Stimulated activated naive B cell treated with anti-CD40 and anti-IgM and Interleukin-4, amounts not matched to agents 10 μg/mL and 1 μg/mL and 100 μg/mL, for 72 hours (primary cell): ENCODE data around the gene HEXIM2.

Experiments used
- ATAC-seq, 2 donors: fragments of 150-1000 bp; cut with Tn5 transposase; replicated peaks; 2 replicates each; pipeline ENCODE4 v1.10.0; 2021; ENCODE audit warnings: moderate library complexity in 1 of 2
- DNase-seq: peaks from one replicate; pipeline ENCODE4 v3.0.0; 2021
- H3K27ac Mint-ChIP-seq: one replicate; pipeline ENCODE4 v1.8.0; 2022; ENCODE audit warnings: mild to moderate bottlenecking, mixed read lengths
- H3K27me3 Mint-ChIP-seq, 2 donors: one replicate each; pipeline ENCODE4 v1.8.0; 2022; ENCODE audit warnings: mixed read lengths in 2 of 2
- H3K36me3 Mint-ChIP-seq, 2 donors: one replicate each; pipeline ENCODE4 v1.8.0; 2022; ENCODE audit warnings: mixed read lengths in 2 of 2, mild to moderate bottlenecking in 1 of 2
- H3K4me1 Mint-ChIP-seq, 2 donors: one replicate each; pipeline ENCODE4 v1.8.0; 2022; ENCODE audit warnings: mixed read lengths in 2 of 2, mild to moderate bottlenecking in 1 of 2
- H3K4me3 Mint-ChIP-seq, 2 donors: one replicate each; pipeline ENCODE4 v1.8.0; 2022; ENCODE audit warnings: mild to moderate bottlenecking in 2 of 2, mixed read lengths in 2 of 2, moderate library complexity in 1 of 2
- H3K9me3 Mint-ChIP-seq, 2 donors: one replicate each; pipeline ENCODE4 v1.8.0; 2022; ENCODE audit warnings: mixed read lengths in 2 of 2, mild to moderate bottlenecking in 1 of 2

HEXIM2 gene

DNA sequence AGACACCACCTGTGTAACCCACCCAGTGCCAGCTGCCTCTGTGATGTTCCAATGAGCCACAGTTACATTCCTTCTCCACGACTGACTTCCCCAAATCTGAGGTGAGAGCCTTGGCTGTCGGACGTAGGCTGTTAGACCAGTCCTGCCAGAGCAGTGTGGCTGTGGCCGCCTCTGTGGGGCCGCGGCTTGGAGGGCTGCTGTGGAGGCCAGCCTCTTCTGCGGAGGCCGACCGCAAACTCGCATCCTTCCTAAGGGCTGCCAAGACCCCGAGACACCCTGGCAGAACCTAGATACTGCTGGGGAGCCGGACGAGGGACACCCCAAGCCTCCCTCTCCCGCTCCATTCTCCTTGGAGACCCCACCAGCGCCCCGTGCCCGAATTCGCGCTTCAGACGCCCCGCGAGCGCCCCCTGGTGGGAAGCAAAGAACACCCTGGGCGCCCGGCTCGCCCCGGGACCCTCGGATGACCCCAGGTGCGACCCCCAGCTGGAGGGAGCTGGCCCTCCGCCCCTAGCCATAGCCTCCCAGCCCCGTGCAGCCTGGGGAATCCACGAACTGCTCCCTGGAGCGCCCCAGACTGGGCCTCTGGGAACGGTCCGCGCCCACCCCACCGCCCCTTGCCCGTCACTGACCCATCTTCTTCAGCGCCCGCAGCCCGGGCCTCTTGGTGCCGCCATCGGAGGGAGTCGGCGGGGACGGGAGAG is 29.9 kb upstream of the HEXIM2 start:
- Mint-ChIP-seq H3K27me3 (peaks cover 10 to 17% of the 10 kb centered on the region in 2 donors), H3K9me3 (no peaks in the 10 kb centered on the region), H3K36me3 (no peaks in the 10 kb centered on the region), H3K27ac (peak overlapping the region; percentile 56), H3K4me3 (peak overlapping the region; percentile 83 to 93), H3K4me1 (peaks cover 8 to 31% of the 10 kb centered on the region in 2 donors)
- DNase-seq (peak; percentile 36), ATAC-seq (peak in 1 of 2 donors; percentile 0)

DNA sequence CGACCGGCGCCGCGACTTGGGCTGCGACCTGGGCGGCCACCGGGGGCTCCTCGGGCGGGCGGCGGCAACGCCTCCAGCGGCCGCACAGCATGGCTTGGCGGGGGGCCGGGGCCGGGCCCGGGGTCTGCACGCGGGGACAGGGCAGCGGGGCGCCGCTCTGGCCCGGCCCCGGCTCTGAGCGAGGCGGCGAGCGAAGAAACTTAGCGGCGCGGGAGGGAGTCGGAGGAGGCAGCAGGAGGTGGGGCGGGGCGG is 29.4 kb upstream of the HEXIM2 start, which contains the start of gene PLCD3:
Gene PLCD3, minus strand, starts transcription at position 196 of the 252 bp plus-strand sequence. Its CDS starts 105 bp downstream, at position 91.
- Mint-ChIP-seq H3K27me3 (peaks cover 10 to 17% of the 10 kb centered on the region in 2 donors), H3K4me1 (peaks cover 8 to 36% of the 10 kb centered on the region in 2 donors), H3K27ac (peak within 1 kb of the TSS; percentile 91), H3K36me3 (no peaks in the 10 kb centered on the region), H3K4me3 (peak within 1 kb of the TSS; percentile 83 to 93), H3K9me3 (no peaks in the 10 kb centered on the region)
- ATAC-seq = no peak
- DNase-seq = no peak

DNA sequence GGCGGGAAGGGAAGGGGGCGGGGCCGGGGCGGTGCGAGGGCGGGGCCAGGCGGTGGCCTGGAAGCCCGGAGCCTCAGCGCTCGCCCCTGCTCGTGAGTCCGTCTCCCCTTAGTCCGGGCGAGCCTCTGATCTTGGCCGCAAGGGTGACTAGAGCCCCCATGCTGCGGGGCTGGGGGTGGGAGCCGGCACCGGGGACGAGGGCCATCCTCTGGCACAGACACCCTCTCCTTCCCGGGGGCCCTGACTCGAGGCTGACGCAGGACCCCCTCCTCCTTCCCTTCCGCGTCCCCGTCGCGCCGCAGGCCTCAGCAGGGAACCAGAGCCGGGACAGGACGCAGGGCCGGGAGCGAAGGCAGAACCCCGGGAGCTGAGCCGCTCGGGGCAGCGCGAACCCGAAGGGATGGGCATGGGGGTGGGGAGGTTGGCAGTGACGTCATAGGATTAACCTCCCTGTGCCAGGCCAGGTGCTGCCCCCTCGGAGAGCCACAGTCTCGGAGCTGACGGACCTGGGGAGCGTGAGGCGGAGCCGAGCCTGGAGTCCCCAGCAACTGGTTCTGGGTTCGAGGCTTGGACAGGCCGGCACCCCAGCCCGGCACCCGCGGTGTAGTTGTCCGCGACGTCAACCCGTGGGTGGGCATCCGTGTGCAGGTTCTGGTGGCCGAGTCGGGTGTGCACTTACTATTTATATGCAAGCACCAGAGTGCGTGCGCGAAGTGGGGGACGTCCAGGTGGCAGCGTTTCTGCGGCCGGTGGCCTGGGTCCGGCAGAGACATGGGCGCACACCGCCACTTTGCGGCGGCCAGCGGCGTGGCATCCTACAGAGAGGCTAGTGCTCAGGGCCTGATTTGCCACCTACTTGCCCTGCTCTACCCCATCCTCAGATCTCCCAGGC is 28.9 kb upstream of the HEXIM2 start:
- H3K4me3 Mint-ChIP-seq = peak overlapping the region; percentile 83 to 93
- peaks cover 10 to 17% of the 10 kb centered on the region in 2 donors for H3K27me3 Mint-ChIP-seq
- H3K36me3 Mint-ChIP-seq = no peaks in the 10 kb centered on the region
- H3K27ac Mint-ChIP-seq = peak overlapping the region; percentile 91
- no peaks in the 10 kb centered on the region for H3K9me3 Mint-ChIP-seq
- H3K4me1 Mint-ChIP-seq = peaks cover 8 to 37% of the 10 kb centered on the region in 2 donors
- ATAC-seq (peak; percentile 55 to 59), DNase-seq (peak; percentile 72)

DNA sequence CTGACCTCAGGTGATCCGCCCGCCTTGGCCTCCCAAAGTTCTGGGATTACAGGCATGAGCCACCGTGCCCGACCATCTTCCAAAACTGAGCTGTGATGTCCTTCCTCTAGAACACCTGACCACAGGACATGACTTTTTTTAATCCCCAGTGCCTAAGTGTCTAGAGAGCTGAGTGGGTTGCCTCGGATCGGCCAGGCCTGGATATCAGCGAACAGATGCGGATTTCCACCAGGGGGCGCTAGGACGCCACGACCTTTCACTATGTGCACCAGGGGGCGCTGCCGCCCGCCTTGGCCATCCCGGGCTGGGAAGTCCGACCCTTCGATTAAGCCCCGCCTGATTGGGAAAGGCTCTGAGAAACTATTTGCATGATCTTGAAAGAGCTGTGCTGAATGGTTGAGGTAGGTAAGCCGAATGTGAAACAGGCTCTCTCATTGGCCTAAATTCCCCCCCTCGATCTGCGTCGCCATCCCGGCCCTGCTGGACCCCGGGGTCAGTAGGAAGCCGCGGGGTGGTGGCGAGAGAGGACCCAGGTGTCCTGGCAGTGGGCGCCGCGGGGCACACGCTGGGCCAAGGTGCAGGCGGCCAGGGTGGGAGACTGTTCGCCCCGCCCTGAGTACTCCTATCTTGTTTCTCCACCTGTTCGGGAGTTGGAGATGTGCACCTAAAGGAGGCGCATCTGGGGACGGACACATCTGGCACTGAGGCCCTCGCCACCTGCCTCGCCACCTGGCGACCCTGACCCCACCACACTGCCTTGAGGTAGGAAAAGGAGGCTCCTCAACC is 26.3 kb upstream of the HEXIM2 start, which contains the start of gene ACBD4:
Gene ACBD4, plus strand, starts transcription at position 496 of the 786 bp plus-strand sequence. CDS start 458 bp downstream, outside the sequence.
- Mint-ChIP-seq H3K27ac (peak within 1 kb of the TSS; percentile 85), H3K36me3 (peaks cover 4 to 6% of the 10 kb centered on the region in 2 donors), H3K4me3 (peak within 1 kb of the TSS; percentile 92 to 93), H3K4me1 (peaks cover 12 to 37% of the 10 kb centered on the region in 2 donors), H3K9me3 (no peaks in the 10 kb centered on the region), H3K27me3 (peaks cover 10 to 13% of the 10 kb centered on the region in 2 donors)
- ATAC-seq = peak; percentile 87 to 89
- peak; percentile 94 for DNase-seq

DNA sequence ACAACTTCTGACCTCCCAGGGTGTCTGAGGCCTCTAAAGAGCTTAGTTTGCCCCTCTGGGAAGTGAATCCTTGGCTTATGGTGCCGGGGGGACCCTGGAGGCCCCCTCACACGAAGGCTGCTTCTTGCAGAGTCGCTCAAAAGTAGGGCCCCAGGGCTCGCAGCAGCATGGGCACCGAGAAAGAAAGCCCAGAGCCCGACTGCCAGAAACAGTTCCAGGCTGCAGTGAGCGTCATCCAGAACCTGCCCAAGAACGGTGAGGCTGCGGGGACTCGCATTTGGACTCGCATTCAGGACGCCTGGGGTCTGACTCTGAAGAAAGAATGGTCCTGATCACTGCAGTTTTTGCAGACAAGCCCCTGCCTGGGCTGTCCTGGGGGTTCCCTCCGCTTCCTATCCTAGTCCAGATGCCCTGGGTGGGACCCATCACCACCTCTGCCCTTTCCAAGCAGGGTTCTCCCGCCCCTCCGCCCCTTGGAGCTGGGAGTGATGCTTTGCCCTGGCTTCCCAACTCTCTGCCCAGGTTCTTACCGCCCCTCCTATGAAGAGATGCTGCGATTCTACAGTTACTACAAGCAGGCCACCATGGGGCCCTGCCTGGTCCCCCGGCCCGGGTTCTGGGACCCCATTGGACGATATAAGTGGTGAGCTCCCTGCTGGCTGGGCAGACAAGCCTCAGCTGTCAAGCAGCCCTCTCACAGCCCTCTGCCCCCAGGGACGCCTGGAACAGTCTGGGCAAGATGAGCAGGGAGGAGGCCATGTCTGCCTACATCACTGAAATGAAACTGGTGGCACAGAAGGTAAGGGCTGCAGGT is 25.5 kb upstream of the HEXIM2 start:
- H3K27ac Mint-ChIP-seq = peak overlapping the region; percentile 85

DNA sequence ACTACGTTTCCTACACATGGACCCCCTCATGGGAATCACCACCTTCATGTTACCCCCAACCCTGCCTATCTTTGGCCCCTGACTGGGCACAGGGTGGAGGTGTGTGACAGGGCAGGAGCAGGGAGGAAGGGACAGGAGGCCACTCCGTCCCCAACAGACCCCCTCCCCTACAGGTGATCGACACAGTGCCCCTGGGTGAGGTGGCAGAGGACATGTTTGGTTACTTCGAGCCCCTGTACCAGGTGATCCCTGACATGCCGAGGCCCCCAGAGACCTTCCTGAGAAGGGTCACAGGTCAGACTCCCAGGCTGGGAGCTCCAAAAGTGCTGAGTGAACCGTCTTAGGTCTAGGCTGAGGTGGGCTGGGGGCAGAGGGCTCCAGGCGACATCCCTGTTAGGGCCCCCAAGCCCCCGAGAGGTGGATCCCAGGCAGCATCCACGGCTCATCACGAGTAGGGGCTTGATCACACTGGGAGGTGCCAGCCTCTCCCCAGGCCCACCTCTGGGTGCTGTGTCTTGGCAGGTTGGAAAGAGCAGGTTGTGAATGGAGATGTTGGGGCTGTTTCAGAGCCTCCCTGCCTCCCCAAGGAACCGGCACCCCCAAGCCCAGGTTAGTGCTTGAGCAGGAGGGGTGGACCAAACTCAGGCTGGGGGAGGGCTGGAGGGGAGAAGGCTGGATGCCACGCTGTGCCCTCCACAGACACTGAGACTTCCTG is 24.7 kb upstream of the HEXIM2 start:
- Mint-ChIP-seq H3K27ac (no peak overlapping the region), H3K4me1 (peaks cover 12 to 37% of the 10 kb centered on the region in 2 donors), H3K36me3 (peaks cover 8 to 11% of the 10 kb centered on the region in 2 donors), H3K27me3 (no peaks in the 10 kb centered on the region), H3K4me3 (peak overlapping the region; percentile 92 to 93), H3K9me3 (no peaks in the 10 kb centered on the region)
- no peak for ATAC-seq
- no peak for DNase-seq

More for the DNA sequence above, 25.5 kb upstream of the HEXIM2 start:
- Mint-ChIP-seq H3K4me3 (peak overlapping the region; percentile 92 to 93), H3K36me3 (peaks cover 8 to 11% of the 10 kb centered on the region in 2 donors), H3K27me3 (peaks cover 3 to 5% of the 10 kb centered on the region in 2 donors), H3K9me3 (no peaks in the 10 kb centered on the region), H3K4me1 (peaks cover 12 to 37% of the 10 kb centered on the region in 2 donors)
- DNase-seq (no peak), ATAC-seq (no peak)

DNA sequence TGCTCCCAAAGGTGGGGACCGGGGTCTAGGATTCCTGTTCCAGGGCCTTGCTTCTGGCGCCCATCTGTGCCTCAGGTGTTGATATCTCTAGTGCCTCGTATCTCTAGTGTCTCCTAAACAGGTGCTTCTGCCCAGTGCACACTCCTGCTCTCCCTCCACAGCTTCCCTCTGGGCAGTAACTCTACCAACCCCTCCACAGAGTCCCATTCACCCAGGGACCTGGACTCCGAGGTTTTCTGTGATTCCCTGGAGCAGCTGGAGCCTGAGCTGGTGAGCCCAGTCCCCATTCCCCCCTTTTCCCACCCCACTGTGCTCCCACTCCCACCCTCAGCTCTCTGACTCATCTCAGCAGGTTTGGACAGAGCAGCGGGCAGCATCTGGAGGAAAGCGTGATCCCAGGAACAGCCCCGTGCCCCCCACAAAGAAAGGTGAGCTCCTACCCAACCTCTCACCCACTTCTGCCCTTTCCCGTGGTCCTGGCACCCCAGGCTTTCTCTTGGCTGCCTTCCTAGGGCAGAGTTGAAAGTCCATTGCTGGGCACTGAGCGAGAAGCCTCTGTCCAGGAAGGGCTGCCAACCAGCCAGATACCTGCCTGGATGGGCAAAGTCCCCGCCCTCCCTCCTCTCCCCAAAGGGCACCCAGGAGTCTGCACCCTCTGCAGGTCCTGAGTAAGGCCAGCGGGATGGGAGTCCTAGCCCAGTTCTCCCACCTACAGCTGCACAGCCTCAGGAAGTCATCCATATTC is 23.9 kb upstream of the HEXIM2 start:
- no peaks in the 10 kb centered on the region for H3K27me3 Mint-ChIP-seq
- ATAC-seq = no peak
- H3K27ac Mint-ChIP-seq = no peak overlapping the region
- peaks cover 8 to 11% of the 10 kb centered on the region in 2 donors for H3K36me3 Mint-ChIP-seq
- DNase-seq = no peak
- H3K4me1 Mint-ChIP-seq = peaks cover 12 to 34% of the 10 kb centered on the region in 2 donors
- H3K9me3 Mint-ChIP-seq = no peaks in the 10 kb centered on the region
- no peak overlapping the region for H3K4me3 Mint-ChIP-seq

DNA sequence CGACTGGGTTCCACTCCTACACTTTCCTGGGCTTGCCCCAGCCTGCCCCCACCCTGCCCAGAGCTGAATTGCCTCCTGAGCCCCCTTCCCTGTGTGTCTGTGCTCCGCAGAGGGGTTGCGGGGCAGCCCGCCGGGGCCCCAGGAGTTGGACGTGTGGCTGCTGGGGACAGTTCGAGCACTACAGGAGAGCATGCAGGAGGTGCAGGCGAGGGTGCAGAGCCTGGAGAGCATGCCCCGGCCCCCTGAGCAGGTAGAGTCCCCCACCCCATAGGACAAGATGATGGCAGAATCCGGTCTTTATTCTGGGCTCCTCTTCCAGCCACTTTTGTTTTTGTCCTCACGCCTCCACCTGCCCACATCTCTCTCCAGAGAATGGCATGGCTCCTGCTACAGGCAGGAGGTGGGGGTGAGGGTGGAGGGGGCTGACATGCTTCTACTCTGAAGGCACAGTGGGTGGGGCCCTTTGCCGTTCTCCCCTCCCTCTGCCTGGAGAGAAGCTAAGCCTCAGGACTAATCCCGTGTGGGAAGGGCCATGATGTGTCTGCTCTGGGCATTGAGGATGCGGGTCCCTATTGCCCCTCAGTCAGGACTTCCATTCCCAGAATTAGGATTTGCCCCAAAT is 22.7 kb upstream of the HEXIM2 start:
- Mint-ChIP-seq H3K27ac (no peak overlapping the region), H3K9me3 (no peaks in the 10 kb centered on the region), H3K27me3 (no peaks in the 10 kb centered on the region), H3K4me1 (peaks cover 17 to 37% of the 10 kb centered on the region in 2 donors), H3K4me3 (no peak overlapping the region), H3K36me3 (peaks cover 9 to 11% of the 10 kb centered on the region in 2 donors)
- DNase-seq = no peak
- ATAC-seq = no peak

DNA sequence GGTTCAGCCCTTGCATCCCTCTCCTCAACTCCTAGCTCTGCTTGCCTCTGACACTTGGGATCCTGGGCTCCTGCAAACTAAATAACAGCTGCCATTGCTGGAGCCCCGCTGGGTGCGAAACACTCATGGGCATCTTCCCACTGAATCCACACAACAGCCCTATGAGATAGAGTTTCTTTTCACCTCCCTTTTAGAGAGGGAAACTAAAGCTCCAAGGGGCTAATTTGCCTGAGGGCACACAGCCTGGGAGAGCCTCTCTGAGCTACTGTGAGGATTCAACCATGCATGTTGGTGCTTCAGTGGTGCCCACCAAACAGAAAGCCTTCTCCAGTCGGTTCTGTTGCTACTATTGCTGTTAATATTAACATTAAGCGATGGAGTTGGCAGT is 22.1 kb upstream of the HEXIM2 start:
- no peaks in the 10 kb centered on the region for H3K9me3 Mint-ChIP-seq

DNA sequence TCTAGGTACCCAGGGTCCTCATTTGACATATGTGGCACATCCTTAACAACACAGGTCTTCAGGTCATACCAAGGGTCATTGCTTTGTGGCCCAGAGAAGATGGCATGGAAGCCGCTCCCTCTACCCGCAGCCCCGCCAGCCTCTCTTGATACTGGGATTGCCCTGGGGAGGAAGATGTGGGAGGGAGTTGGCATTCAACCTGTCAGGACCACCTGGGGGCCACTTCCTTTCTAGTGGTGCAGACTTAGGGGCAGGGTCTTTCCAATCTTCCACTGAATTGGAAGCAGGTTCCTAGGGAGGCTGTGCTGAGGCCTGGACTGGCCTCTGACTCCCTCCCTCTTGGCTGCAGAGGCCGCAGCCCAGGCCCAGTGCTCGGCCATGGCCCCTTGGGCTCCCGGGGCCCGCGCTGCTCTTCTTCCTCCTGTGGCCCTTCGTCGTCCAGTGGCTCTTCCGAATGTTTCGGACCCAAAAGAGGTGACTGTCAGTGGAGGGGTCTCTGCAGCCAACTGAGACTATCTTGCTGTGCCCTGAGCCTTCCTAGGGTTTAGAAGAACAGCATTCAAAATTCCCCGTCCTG is 18.5 kb upstream of the HEXIM2 start:
- peak overlapping the region; percentile 88 for H3K4me3 Mint-ChIP-seq
- peaks cover 26 to 52% of the 10 kb centered on the region in 2 donors for H3K4me1 Mint-ChIP-seq
- H3K27ac Mint-ChIP-seq = peak overlapping the region; percentile 92
- no peak for DNase-seq
- H3K9me3 Mint-ChIP-seq = no peaks in the 10 kb centered on the region
- peaks cover 0 to 1% of the 10 kb centered on the region in 2 donors for H3K27me3 Mint-ChIP-seq
- no peak for ATAC-seq
- peaks cover 10 to 22% of the 10 kb centered on the region in 2 donors for H3K36me3 Mint-ChIP-seq

More for the DNA sequence above, 22.1 kb upstream of the HEXIM2 start:
- ATAC-seq = no peak
- no peak for DNase-seq
- Mint-ChIP-seq H3K27ac (no peak overlapping the region), H3K4me3 (no peak overlapping the region), H3K36me3 (peaks cover 9 to 11% of the 10 kb centered on the region in 2 donors), H3K4me1 (peaks cover 18 to 42% of the 10 kb centered on the region in 2 donors), H3K27me3 (no peaks in the 10 kb centered on the region)

DNA sequence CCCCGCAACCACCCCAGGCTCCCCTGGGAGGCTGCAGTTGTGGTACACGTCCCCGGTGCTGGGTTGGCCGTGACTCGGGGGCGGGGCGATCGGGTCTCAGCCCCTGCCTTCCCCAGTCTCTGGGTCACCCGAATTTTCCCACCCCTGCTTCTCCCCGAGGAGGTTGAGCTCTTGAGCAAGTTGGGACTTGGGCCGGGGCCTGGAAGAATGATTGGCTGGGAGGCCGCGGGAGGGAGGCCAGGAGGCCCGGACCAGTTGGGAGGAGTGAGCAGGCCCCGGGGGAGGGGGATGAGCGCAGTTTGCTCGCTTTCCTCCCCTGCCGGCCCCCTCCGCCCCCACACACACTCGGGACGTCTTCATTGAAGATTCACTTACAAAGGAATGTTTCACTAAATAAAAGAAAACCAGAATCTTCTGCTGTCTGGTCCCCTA is 17.9 kb upstream of the HEXIM2 start:
- peaks cover 13 to 26% of the 10 kb centered on the region in 2 donors for H3K36me3 Mint-ChIP-seq
- peak overlapping the region; percentile 92 for H3K27ac Mint-ChIP-seq
- no peak for ATAC-seq
- H3K9me3 Mint-ChIP-seq = no peaks in the 10 kb centered on the region
- DNase-seq = peak; percentile 51
- peaks cover 0 to 5% of the 10 kb centered on the region in 2 donors for H3K27me3 Mint-ChIP-seq
- H3K4me1 Mint-ChIP-seq = peaks cover 29 to 57% of the 10 kb centered on the region in 2 donors
- peak overlapping the region; percentile 88 for H3K4me3 Mint-ChIP-seq
